Endothelial cell of umbilical vein (primary cell): ENCODE data around the gene TBCD. TPM values are rescaled to one million over a fixed set of nuclear protein-coding genes. Genes with fewer than 3 reads are reported as not detected.

Experiments
- BruUV-seq: library from RNA; stranded (reverse); fragments of 400-500 nt; replicated peaks from 2 replicates; lab custom pipeline; 2021; lab: Mats Ljungman, UMichigan
- CTCF ChIA-PET: fragments of 300-600, 350-600 bp; sonication (Branson Sonifier 250); formaldehyde crosslinking; loops from one replicate; lab custom pipeline; 2021; ENCODE audit warnings: antibody characterized with exemption, inconsistent platforms; lab: Charles Lee
- POLR2A ChIA-PET: fragments of 300-600, 350-600 bp; sonication (Branson Sonifier 250); formaldehyde crosslinking; loops from one replicate; lab custom pipeline; 2021; ENCODE audit warnings: antibody characterized with exemption, inconsistent platforms; lab: Charles Lee
- DNase-seq: peaks from one replicate; pipeline ENCODE4 v3.0.0-alpha.2; 2011; ENCODE audit warnings: low read depth, low spot score
- FAIRE-seq: peaks from 2 replicates; lab custom pipeline; 2011; peaks lifted over from hg19 to GRCh38; lab: Jason Lieb, UNC
- H2AFZ ChIP-seq: 2 replicates; pipeline ENCODE4 v1.6.0; 2012; ENCODE audit warnings: low read depth, low read length, control low read depth, inconsistent platforms
- H3K27ac ChIP-seq: 2 replicates; pipeline ENCODE4 v1.5.1; 2011; ENCODE audit warnings: low read depth, mild to moderate bottlenecking, control low read depth, low read length, moderate library complexity; ENCODE audit not compliant: insufficient read depth
- H3K27me3 ChIP-seq, 2 experiments: 2 replicates each; pipeline versions ENCODE4 v1.6.0 to v1.6.1; 2011; ENCODE audit warnings: low read length in 2 of 2, mixed read lengths in 1 of 2; ENCODE audit not compliant: control insufficient read depth in 2 of 2, insufficient read depth in 2 of 2
- H3K36me3 ChIP-seq, 2 experiments: 2 replicates in 1 of 2; 3 replicates in 1 of 2; pipeline ENCODE4 v1.5.1; 2011; ENCODE audit warnings: low read length in 2 of 2, mild to moderate bottlenecking in 1 of 2, moderate library complexity in 1 of 2; ENCODE audit not compliant: control insufficient read depth in 2 of 2, insufficient read depth in 2 of 2; ENCODE audit errors: extremely low read depth in 1 of 2
- H3K4me1 ChIP-seq: 3 replicates; pipeline ENCODE4 v1.5.1; 2011; ENCODE audit warnings: mild to moderate bottlenecking, low read length; ENCODE audit not compliant: control insufficient read depth, insufficient read depth; ENCODE audit errors: extremely low read depth
- H3K4me2 ChIP-seq: 2 replicates; pipeline ENCODE4 v1.6.1; 2011; ENCODE audit warnings: low read length, control low read depth, mixed read lengths; ENCODE audit not compliant: insufficient read depth
- H3K4me3 ChIP-seq, 3 experiments: fragments of 200-600 bp in 1 of 3; sonication (generic), shearing (Covaris generic) in 1 of 3; replicated peaks in 1 of 3; 2 replicates each; pipeline ENCODE4 v1.5.1; 2011 to 2016; ENCODE audit warnings: control low read depth in 3 of 3, low read length in 3 of 3, mild to moderate bottlenecking in 2 of 3, inconsistent platforms in 1 of 3, low read depth in 1 of 3, moderate library complexity in 1 of 3; ENCODE audit not compliant: insufficient read depth in 1 of 3
- H3K79me2 ChIP-seq: 2 replicates; pipeline ENCODE4 v1.6.0; 2012; ENCODE audit warnings: low read length, inconsistent platforms; ENCODE audit not compliant: control insufficient read depth, insufficient read depth
- H3K9ac ChIP-seq: replicated peaks from 2 replicates; pipeline ENCODE3; 2011; ENCODE audit warnings: low read length, control low read depth; ENCODE audit not compliant: insufficient read depth; ENCODE audit errors: extremely low read depth
- H3K9me1 ChIP-seq: replicated peaks from 3 replicates; pipeline ENCODE4 v1.6.0; 2011; ENCODE audit warnings: mild to moderate bottlenecking, low read length; ENCODE audit not compliant: control insufficient read depth, insufficient read depth; ENCODE audit errors: extremely low read depth
- H3K9me3 ChIP-seq: replicated peaks from 2 replicates; pipeline ENCODE4 v1.5.1; 2012; ENCODE audit warnings: low read length, inconsistent platforms; ENCODE audit not compliant: control insufficient read depth, insufficient read depth
- H4K20me1 ChIP-seq: replicated peaks from 2 replicates; pipeline ENCODE3; 2011; ENCODE audit warnings: mild to moderate bottlenecking, low read length; ENCODE audit not compliant: control insufficient read depth, insufficient read depth; ENCODE audit errors: extremely low read depth
- CTCF ChIP-seq, 2 donors: IDR thresholded peaks; 1 replicate in 1 of 2; 2 replicates in 1 of 2; pipeline ENCODE4 v1.5.1; 2011; ENCODE audit warnings: low read length in 2 of 2, mild to moderate bottlenecking in 2 of 2, moderate library complexity in 2 of 2, control low read depth in 1 of 2, inconsistent platforms in 1 of 2, low read depth in 1 of 2; ENCODE audit not compliant: insufficient read depth in 1 of 2; ENCODE audit errors: extremely low read depth in 1 of 2
- FOS ChIP-seq: IDR thresholded peaks from 2 replicates; pipeline ENCODE4 v1.6.1; 2011; ENCODE audit warnings: mild to moderate bottlenecking, low read length, moderate library complexity, borderline replicate concordance; ENCODE audit not compliant: insufficient read depth
- GATA2 ChIP-seq: IDR thresholded peaks from 2 replicates; pipeline ENCODE4 v1.7.0; 2011; ENCODE audit warnings: low read depth, mild to moderate bottlenecking, moderate library complexity, mixed read lengths, low read length; ENCODE audit not compliant: insufficient read length, insufficient read depth
- JUN ChIP-seq: IDR thresholded peaks from 2 replicates; pipeline ENCODE4 v1.6.1; 2011; ENCODE audit warnings: borderline replicate concordance, low read depth; ENCODE audit not compliant: insufficient read length, insufficient read depth
- MYC ChIP-seq: IDR thresholded peaks from one replicate; pipeline ENCODE4 v1.6.1; 2011; ENCODE audit warnings: mild to moderate bottlenecking, low read depth, low read length
- POLR2A ChIP-seq: IDR thresholded peaks from 2 replicates; pipeline ENCODE4 v1.6.1; 2012; ENCODE audit warnings: low read depth, mild to moderate bottlenecking, control low read depth, low read length
- dilution Hi-C: fragments of 300-500 bp; cut with MboI; formaldehyde crosslinking; loops from one replicate; pipeline ENCODE4 v1.15.0; 2019; ENCODE audit warnings: low sequenced_read_pairs; ENCODE audit not compliant: extremely low pct_ligation_motif_present
- intact Hi-C: fragments of 100-400 bp; cut with micrococcal nuclease; formaldehyde crosslinking; loops from one replicate; pipeline ENCODE4 v1.10.0; 2022
- polyA plus RNA-seq, 4 experiments: library from polyadenylated mRNA; depleted of rRNA in 3 of 4; stranded (reverse) in 3 of 4; unstranded in 1 of 4; fragments of >200 nt; gene quantifications; 2 replicates each; pipeline versions ENCODE4 v1.2.1 to v1.2.3, GENCODE V29; 2011 to 2012; ENCODE audit warnings: missing spikeins in 1 of 4
- total RNA-seq: library from RNA; stranded (reverse); gene quantifications from 2 replicates; pipeline ENCODE4 v1.2.3, GENCODE V29; 2021

Gene TBCD
- total and polyA plus RNA-seq, 2 donors (not counting 3 experiments of a cell fraction or from before 2014, with no cell fraction given), result 121 to 145 TPM

GRCh38 chr17:82775001-82775823 lies 23.3 kb downstream of the TBCD start:
- ChIA-PET POLR2A (no interaction called here), CTCF (interaction anchor here (0.5 to 0.9 kb wide), 3 partner anchors 14 to 139 kb away, joined by 3 read pairs; no protein-coding TSS in a partner anchor)
- Histone ChIP-seq H3K4me1 (no peaks in the 10 kb centered on the region), H3K36me3 (peaks cover 0 to 2% of the 10 kb centered on the region in 2 experiments), H2AFZ (no peak overlapping the region), H4K20me1 (no peaks in the 10 kb centered on the region), H3K27me3 (no peaks in the 10 kb centered on the region), H3K9me1 (no peaks in the 10 kb centered on the region), H3K4me2 (no peak overlapping the region), H3K4me3 (no peak overlapping the region), H3K9me3 (no peaks in the 10 kb centered on the region), H3K27ac (no peak overlapping the region), H3K79me2 (no peaks in the 10 kb centered on the region), H3K9ac (no peak overlapping the region)
- TF ChIP-seq JUN, result no peak
- TF ChIP-seq GATA2, result no peak
- TF ChIP-seq POLR2A, result no peak
- no peak for TF ChIP-seq FOS
- no peak for TF ChIP-seq MYC
- peak; percentile 92 to 93 for TF ChIP-seq CTCF (IDR thresholded peaks at IDR 0.05; ENCODE audit: extremely low read depth in 1 of 2, insufficient read depth in 1 of 2, low read depth in 1 of 2, low read length in 2 of 2)
- DNase-seq (peak; percentile 44), FAIRE-seq (peak; percentile 78)
- no TSS peak for BruUV-seq
- intact Hi-C loops (loop anchor here (2.0 kb wide), 1 partner anchor 422 kb away; no protein-coding TSS in a partner anchor), dilution Hi-C loops (no loop called here)
